ENCODE measurements around the gene ABCD1. TPM values are rescaled to one million over a fixed set of nuclear protein-coding genes. Genes with fewer than 3 reads are reported as not detected.

ABCD1 gene
- total RNA-seq, 1 experiment from 2014 or later, result 5.3 TPM

DNA sequence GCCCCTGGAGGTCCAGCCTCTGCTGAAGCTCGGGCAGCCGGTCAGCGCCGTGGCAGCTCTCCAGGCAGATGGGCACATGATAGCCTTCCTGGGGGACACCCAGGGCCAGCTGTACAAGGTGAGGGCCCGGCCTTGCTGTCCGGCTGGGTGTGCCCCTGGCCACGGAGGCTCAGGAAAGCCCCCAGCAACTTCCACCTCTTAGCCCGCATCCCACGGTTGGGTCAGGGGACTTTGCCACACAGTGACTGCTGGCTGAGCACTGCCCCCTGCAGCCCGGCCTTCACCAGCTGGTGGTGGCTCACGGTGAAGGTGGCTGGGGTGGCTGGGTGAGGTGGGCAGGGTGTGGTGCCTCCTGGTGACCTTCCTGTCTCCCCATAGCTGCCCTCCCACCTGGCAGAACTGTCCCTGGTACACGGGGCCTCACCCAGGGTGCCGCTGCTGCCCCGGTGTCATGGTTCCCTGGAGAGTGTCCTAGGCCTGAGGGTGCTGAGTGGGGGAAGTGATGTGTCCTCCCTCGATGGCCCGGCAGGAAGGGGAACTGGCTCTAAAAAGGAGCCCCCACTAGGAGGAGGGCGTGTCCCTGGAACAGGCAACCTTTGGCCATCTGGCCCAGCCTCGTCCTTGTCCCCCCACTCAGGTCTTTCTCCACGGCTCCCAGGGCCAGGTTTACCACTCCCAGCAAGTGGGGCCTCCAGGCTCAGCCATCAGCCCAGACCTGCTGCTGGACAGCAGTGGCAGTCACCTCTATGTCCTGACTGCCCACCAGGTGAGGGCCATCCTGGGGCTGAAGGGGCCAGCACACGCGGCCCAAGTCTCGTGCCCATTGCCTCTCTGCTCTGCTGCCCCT lies 43.9 kb downstream of the ABCD1 start:
- in situ Hi-C loops (cut with HindIII; ENCODE audit: low sequenced_read_pairs), result no loop called here
- no peak for DNase-seq (ENCODE audit: low spot score)

DNA sequence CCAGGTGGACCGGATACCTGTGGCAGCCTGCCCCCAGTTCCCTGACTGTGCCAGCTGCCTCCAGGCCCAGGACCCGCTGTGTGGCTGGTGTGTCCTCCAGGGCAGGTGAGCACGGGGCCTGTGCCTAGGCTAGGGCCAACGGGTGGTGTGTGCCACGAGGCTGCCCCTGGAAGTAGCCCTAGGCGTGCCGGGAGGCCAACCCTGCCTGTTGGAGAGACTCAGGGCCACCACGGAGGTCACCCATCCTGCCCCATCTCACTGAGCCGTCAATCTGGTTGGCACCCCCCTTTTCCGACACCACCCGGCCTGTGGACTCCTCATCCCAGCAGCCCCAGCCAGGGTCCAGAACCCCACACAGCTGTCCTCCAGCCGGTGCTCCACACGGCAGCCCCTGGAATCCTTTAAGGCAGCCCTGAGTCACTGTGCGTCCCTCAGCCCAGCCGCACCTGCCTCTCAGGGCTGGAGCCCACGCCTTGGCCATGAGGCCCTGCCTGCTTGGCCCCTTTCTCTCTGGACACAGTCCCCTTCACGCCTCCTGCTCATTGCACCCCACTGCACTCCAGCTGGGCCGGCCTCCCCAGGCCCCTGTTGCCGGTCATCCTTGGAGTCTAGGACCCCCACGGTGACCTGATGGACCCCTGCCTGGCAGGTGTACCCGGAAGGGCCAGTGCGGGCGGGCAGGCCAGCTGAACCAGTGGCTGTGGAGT lies 44.7 kb downstream of the ABCD1 start:
- DNase-seq (ENCODE audit: low spot score), result no peak
- in situ Hi-C loops (cut with HindIII; ENCODE audit: low sequenced_read_pairs), result no loop called here

DNA sequence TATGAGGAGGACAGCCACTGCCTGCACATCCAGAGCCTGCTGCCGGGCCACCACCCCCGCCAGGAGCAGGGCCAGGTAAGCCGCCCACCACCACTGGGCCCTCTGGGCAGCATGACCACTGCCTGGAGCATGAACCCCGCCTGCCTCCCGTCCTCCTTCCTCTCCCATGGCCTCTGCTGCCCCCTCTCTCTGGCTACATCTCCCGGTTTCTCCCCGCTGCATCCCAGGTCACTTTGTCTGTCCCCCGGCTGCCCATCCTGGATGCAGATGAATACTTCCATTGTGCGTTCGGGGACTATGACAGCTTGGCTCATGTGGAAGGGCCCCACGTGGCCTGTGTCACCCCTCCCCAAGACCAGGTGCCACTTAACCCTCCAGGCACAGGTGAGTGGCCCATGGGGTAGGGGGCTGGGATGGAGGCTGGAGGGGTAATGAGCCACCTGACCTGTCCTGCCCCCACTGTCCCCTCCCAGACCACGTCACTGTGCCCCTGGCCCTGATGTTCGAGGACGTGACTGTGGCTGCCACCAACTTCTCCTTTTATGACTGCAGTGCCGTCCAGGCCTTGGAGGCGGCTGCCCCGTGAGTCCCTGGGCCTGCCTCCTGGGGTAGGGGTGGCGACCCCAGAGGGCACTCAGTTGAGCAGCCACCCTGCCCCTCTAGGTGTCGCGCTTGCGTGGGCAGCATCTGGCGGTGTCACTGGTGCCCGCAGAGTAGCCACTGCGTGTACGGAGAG lies 45.4 kb downstream of the ABCD1 start:
- in situ Hi-C loops (cut with HindIII; ENCODE audit: low sequenced_read_pairs), result no loop called here
- no peak for DNase-seq (ENCODE audit: low spot score)

DNA sequence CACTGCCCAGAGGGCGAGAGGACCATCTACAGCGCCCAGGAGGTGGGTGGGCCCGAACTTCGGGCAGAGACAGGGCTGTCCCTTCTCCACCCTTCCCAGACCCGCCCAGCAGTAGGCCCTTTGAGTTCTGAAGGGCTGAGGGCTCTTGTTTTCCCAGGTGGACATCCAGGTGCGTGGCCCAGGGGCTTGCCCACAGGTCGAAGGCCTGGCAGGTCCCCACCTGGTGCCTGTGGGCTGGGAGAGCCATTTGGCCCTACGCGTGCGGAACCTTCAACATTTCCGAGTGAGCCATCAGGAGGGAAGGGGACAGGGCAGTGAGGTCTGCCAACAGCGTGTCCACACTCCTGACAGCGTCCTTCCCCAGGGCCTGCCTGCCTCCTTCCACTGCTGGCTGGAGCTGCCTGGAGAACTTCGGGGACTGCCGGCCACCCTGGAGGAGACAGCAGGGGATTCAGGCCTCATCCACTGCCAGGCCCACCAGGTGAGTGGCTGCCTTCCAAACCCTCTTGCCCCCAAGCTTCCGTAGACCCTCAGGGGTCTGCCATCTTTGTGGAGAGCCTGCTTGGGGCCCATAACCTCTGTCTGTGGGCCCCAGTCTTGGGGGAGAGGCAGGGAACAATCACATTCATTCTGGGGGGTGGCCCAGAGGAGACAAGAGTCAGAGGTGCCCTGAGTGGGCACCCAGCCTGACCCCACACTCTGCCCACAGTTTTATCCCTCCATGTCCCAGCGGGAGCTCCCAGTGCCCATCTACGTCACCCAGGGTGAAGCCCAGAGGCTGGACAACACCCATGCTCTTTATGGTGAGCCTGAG lies 46.2 kb downstream of the ABCD1 start:
- in situ Hi-C loops (cut with HindIII; ENCODE audit: low sequenced_read_pairs), result no loop called here
- DNase-seq (ENCODE audit: low spot score), result no peak

DNA sequence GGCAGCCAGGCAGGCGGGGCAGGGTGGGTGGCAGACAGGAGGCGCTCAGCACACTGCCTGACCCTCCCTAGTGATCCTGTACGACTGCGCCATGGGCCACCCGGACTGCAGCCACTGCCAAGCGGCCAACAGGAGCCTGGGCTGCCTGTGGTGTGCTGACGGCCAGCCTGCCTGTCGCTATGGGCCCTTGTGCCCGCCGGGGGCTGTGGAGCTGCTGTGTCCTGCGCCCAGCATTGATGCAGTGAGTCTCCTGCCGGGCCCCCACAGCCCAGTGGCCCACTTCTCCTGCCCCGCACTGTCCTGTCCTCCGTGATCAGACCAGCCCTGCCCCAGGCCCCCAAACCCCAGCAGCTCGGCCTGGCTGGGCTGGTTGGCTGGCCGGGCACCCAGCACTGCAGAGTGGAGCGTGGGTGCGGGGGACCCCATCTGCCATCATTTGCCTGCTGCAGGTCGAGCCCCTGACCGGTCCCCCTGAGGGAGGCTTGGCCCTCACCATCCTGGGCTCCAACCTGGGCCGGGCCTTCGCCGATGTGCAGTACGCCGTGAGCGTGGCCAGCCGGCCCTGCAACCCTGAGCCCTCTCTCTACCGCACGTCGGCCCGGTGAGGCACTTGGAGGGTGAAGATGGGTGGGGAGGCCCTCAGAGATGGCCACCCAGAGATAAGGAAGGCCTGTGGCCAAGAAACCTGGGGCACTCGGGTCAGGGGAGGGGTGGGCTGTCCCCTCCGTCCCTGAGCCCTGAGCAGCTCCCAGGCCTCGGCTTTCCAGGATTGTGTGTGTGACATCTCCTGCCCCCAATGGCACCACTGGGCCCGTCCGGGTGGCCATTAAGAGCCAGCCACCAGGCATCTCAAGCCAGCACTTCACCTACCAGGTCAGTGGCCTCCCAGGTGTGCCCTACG lies 47.0 kb downstream of the ABCD1 start:
- in situ Hi-C loops (cut with HindIII; ENCODE audit: low sequenced_read_pairs), result no loop called here
- no peak for DNase-seq (ENCODE audit: low spot score)

DNA sequence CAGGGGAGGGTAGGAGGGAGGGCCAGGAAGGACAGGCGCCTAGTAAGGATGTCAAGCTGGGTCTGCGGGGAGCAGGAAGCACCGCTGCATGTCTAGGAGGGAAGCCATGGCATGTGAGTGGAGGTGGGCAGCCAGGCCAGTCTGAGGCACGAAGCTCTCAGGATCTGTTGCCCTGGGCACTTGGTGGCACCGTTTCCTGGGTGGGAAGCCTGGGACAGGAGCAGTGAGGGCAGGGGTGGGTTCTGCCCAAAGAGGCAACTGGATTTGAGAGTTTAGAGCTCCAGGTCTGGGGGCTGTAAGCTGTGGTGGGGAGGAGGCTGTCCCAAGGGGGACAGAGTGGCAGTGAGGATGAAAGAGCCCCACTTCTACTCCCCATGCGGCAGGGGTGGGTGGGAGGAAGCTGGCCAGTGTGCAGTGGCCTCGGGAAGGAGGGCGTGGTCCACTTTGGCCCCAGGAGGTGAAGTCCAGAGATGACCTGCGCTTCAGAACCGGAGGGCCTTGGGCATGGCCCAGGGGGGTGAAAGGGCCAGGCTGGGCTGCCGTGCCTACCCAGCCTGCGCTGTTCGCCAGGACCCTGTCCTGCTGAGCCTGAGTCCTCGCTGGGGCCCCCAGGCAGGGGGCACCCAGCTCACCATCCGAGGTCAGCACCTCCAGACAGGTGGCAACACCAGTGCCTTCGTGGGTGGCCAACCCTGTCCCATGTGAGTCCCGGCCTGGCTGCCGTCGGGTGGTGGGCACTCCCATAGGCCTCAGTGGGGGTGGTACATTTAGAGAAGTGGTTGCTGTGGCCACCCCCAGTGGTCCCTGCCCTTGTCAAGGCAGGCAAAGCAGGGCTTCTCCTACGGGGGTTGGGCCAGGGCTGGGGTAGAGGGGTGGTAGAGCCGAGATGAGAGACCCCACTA lies 47.9 kb downstream of the ABCD1 start:
- DNase-seq (ENCODE audit: low spot score), result no peak
- in situ Hi-C loops (cut with HindIII; ENCODE audit: low sequenced_read_pairs), result no loop called here

DNA sequence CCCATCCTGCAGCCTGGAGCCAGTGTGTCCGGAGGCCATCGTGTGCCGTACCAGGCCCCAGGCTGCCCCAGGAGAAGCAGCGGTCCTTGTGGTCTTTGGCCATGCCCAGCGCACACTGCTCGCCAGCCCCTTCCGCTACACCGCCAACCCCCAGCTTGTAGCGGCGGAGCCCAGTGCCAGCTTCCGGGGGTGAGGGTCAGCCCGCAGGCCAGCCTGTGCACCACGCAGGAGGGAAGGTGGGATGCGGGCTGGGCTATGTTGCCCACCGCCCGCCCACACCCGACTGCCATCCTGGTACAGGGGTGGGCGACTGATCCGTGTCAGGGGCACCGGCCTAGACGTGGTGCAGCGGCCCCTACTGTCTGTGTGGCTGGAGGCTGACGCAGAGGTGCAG lies 48.6 kb downstream of the ABCD1 start:
- no peak for DNase-seq (ENCODE audit: low spot score)

DNA sequence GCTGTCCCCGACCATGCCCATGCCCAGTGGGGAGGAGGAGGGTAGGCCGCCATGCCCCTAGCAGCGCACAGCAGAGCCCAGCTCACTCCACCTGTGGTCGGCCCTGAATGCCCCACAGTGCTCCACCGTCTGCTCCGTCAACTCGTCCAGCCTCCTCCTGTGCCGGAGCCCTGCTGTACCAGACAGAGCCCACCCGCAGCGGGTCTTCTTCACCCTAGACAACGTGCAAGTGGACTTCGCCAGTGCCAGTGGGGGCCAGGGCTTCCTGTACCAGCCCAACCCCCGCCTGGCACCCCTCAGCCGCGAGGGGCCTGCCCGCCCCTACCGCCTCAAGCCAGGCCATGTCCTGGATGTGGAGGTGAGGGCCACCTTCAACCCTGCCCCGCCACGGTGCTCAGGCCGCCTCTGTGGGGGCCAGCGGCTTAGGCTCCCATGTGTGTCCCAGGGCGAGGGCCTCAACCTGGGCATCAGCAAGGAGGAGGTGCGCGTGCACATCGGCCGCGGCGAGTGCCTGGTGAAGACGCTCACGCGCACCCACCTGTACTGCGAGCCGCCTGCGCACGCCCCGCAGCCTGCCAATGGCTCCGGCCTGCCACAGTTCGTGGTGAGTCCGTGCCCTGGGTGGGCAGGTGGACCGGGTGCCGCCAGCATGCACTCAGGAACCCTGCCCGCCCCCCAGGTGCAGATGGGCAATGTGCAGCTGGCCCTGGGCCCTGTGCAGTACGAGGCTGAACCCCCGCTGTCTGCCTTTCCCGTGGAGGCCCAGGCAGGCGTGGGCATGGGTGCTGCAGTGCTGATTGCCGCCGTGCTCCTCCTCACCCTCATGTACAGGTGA lies 49.3 kb downstream of the ABCD1 start:
- in situ Hi-C loops (cut with HindIII; ENCODE audit: low sequenced_read_pairs), result no loop called here
- no peak for DNase-seq (ENCODE audit: low spot score)

More for the DNA sequence above, 48.6 kb downstream of the ABCD1 start:
- in situ Hi-C loops (cut with HindIII; ENCODE audit: low sequenced_read_pairs), result no loop called here

DNA sequence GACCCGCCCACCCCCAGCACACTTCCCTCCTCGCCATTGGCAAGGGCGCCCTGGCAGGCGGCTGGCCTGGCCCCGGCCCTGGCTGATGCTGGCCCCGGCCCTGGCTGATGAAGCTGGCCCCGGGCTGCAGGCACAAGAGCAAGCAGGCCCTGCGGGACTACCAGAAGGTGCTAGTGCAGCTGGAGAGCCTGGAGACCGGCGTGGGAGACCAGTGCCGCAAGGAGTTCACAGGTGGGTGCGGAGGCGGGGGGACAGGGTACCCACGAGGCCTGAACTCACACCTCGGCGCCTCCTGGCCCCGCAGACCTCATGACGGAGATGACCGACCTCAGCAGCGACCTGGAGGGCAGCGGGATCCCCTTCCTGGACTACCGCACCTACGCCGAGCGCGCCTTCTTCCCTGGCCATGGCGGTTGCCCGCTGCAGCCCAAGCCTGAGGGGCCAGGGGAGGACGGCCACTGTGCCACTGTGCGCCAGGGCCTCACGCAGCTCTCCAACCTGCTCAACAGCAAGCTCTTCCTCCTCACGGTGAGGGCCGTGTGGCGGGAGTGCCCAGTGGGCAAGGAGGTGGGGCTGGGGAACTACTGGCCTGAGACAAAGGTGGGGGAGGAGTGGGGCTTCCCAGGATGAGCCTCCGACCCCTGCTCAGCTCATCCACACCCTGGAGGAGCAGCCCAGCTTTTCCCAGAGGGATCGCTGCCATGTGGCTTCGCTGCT lies 50.1 kb downstream of the ABCD1 start:
- in situ Hi-C loops (cut with HindIII; ENCODE audit: low sequenced_read_pairs), result no loop called here
- no peak for DNase-seq (ENCODE audit: low spot score)

DNA sequence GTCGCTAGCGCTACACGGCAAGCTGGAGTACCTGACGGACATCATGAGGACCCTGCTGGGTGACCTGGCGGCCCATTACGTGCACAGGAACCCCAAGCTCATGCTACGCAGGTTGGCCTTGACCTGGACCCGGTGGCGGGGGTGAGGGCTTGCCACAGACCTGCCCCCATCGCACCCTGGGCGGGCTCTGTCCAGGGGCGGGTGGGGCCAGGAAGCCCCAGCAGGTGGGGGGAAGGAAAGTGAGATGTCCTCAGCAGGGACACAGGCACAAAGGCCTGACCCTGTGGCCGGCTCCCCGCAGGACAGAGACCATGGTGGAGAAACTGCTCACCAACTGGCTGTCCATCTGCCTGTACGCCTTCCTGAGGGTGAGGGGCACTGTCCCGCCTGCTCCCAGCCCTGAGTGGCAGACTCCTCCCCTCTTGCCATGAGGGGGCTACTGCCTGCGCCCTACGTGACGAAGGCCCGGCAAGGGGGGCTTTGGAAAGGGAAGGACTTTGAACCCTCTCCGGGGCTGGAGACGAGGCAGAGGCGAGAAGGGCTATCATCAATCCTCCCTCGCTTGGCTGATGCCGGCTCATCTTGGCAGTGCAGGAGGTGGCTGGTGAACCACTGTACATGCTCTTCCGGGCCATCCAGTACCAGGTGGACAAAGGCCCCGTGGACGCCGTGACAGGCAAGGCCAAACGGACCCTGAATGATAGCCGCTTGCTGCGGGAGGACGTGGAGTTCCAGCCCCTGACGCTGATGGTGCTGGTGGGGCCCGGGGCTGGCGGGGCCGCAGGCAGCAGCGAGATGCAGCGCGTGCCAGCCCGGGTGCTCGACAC lies 50.9 kb downstream of the ABCD1 start:
- in situ Hi-C loops (cut with HindIII; ENCODE audit: low sequenced_read_pairs), result no loop called here
- no peak for DNase-seq (ENCODE audit: low spot score)

DNA sequence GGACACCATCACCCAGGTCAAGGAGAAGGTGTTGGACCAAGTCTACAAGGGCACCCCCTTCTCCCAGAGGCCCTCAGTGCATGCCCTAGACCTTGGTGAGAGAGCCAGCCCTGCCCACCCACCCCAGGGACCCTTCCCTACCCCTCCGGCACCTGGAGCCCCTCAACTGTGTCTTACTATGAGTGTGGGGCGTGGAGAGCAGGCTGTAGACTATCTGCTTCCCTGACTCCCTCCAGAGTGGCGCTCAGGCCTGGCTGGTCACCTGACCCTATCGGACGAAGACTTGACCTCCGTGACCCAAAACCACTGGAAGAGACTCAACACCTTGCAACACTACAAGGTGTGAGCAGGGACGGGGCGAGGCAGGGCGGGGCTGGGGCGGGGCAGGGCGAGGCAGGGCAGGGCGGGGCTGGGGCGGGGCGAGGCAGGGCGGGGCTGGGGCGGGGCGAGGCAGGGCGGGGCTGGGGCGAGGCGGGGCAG lies 51.5 kb downstream of the ABCD1 start:
- in situ Hi-C loops (cut with HindIII; ENCODE audit: low sequenced_read_pairs), result no loop called here
- DNase-seq (ENCODE audit: low spot score), result no peak

DNA sequence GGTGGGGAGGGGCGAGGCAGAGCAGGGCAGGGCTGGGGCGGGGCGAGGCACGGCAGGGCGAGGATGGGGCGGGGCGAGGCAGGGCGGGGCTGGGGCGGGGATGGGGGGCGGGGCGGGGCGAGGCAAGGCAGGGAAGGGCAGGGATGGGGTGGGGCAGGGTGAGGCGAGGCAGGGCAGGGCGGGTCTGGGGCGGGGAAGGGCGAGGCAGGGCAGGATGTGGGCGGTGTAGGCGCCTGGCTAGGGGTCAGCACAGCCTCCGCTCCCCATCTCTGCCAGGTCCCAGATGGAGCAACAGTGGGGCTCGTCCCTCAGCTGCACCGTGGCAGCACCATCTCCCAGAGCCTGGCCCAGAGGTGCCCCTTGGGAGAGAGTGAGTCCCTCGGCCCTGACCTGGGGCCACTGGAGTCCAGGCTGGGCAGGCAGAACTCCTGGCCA lies 52.0 kb downstream of the ABCD1 start:
- in situ Hi-C loops (cut with HindIII; ENCODE audit: low sequenced_read_pairs), result no loop called here
- DNase-seq (ENCODE audit: low spot score), result no peak

DNA sequence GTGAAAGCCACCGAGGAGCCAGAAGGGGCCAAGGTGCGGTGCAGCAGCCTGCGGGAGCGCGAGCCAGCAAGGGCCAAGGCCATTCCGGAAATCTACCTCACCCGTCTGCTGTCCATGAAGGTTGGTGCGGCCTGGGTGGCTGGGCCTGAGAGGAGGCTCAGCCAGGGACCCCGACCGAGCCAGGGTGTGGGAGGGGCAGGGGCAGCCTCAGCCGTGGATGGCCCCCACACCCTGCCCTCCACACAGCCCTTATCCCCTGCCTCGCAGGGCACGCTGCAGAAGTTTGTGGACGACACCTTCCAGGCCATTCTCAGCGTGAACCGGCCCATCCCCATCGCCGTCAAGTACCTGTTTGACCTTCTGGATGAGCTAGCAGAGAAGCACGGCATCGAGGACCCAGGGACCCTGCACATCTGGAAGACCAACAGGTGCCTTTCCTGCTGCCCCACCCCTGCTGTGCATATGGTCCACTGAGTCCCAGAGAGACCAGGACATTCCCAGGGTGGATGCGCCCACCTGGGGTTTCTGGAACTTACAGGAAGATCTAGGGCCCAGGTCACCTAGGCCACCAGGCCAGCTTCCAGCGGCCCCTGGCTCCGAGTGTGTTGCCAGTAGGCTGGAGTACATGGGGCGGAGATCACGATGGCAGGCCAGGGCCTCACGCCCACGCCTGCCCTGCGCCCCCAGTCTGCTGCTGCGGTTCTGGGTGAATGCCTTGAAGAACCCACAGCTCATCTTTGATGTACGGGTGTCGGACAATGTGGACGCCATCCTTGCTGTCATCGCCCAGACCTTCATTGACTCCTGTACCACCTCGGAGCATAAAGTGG lies 52.8 kb downstream of the ABCD1 start:
- in situ Hi-C loops (cut with HindIII; ENCODE audit: low sequenced_read_pairs), result no loop called here
- no peak for DNase-seq (ENCODE audit: low spot score)

DNA sequence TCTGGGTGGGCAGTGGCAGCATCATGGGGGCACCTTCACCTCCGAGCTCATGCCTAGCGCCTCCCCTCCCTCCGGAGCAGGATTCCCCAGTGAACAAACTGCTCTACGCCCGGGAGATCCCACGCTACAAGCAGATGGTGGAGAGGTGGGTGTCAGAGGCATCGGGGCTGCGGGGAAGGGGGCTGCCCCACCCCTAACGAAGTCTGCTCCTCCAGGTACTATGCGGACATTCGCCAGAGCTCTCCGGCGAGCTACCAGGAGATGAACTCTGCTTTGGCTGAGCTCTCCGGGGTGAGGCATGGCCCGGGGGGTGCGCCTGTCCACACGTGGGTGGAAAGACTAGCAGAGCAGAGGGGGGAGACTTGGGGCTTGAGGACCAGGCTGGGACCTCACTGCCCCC lies 53.5 kb downstream of the ABCD1 start:
- no peak for DNase-seq (ENCODE audit: low spot score)
- in situ Hi-C loops (cut with HindIII; ENCODE audit: low sequenced_read_pairs), result no loop called here

All from G401 (cell line).